HUES6 (cell line): ENCODE data around the gene ORMDL1.

Experiments
- H3K27ac ChIP-seq: 2 replicates; pipeline ENCODE4 v1.7.0; 2013; ENCODE audit warnings: low read depth, mild to moderate bottlenecking, low read length, inconsistent platforms
- H3K27me3 ChIP-seq: 2 replicates; pipeline ENCODE4 v1.6.1; 2013; ENCODE audit warnings: low read length; ENCODE audit not compliant: control insufficient read depth, insufficient read depth
- H3K36me3 ChIP-seq: 2 replicates; pipeline ENCODE4 v1.6.1; 2013; ENCODE audit warnings: low read length; ENCODE audit not compliant: control insufficient read depth, insufficient read depth
- H3K4me1 ChIP-seq: 2 replicates; pipeline ENCODE4 v1.6.1; 2013; ENCODE audit warnings: low read length; ENCODE audit not compliant: control insufficient read depth, insufficient read depth
- H3K4me3 ChIP-seq: 2 replicates; pipeline ENCODE4 v1.5.1; 2013; ENCODE audit warnings: low read depth, low read length
- H3K9ac ChIP-seq: one replicate; pipeline ENCODE4 v1.6.1; 2013; ENCODE audit warnings: mild to moderate bottlenecking, low read length
- H3K9me3 ChIP-seq: 2 replicates; pipeline ENCODE4 v1.6.1; 2013; ENCODE audit warnings: low read depth, low read length; ENCODE audit not compliant: control insufficient read depth, insufficient read depth

Gene ORMDL1

GRCh38 chr2:189723192-189723591 is 60.9 kb downstream of the ORMDL1 start:
- H3K36me3 ChIP-seq = no peaks in the 10 kb centered on the region
- H3K27me3 ChIP-seq = no peaks in the 10 kb centered on the region
- H3K4me1 ChIP-seq = no peaks in the 10 kb centered on the region
- no peak overlapping the region for H3K9ac ChIP-seq
- no peak overlapping the region for H3K27ac ChIP-seq
- no peak overlapping the region for H3K4me3 ChIP-seq
- H3K9me3 ChIP-seq = no peaks in the 10 kb centered on the region
